ENCODE results near the gene EPC1. TPM values are rescaled to one million over a fixed set of nuclear protein-coding genes. Genes with fewer than 3 reads are reported as not detected.
"Not testable (repeated sequence)": the region's sequence is repeated elsewhere in the genome, so short reads cannot be mapped to it uniquely, and the experiment has no call there.

EPC1 gene
- polyA plus RNA-seq, 1 donor: 72.1 TPM

DNA sequence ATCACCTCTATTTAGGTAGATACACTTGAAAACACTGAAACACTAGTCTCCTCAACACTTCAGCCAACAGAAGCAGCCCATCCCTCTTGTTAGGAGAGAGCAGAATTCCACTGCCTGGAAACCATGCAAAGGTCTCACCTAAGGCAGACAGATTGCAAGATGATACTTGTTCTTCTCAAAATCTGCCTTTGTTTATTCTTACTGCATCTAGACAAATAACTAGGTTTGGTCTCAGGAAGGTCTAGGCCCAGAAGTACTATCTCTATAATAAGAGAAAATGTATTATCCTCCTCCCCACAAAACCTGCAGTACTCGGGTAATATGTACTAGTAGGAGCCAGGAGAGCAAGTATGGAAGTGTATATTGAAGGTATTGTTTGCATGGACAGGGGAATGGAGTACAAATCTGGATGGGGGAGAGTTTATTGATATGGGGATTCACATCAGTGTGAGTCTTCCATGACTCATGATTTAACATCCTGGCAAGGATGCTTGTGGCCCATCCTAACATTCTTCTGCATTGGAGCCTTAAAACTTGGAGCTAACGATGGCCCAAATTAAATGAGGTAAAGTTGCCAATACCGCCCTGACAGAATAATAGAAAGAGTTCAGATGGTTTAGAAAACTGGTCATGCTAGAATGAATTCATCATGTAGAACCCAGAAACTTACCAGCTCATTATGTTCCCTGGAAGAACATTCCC is 109.2 kb downstream of the EPC1 start:
- DNase-seq: no peak

DNA sequence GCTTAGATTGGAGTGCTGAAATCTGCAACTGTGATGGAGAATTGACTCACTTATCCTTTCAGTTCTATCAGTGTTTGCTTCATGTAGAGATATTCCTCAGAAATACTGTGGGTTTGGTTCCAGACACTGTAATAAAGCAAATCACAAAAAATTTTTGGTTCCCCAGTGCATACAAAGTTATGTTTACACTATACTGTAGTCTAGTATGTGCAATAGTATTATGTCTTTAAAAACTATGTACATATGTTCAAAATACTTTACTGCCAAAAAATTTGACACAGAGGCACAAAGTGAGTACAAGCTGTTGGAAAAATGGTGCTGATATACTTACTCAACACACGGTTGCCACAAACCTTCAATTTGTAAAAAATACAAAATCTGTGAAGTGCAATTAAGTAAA is 112.5 kb downstream of the EPC1 start:
- DNase-seq: no peak

DNA sequence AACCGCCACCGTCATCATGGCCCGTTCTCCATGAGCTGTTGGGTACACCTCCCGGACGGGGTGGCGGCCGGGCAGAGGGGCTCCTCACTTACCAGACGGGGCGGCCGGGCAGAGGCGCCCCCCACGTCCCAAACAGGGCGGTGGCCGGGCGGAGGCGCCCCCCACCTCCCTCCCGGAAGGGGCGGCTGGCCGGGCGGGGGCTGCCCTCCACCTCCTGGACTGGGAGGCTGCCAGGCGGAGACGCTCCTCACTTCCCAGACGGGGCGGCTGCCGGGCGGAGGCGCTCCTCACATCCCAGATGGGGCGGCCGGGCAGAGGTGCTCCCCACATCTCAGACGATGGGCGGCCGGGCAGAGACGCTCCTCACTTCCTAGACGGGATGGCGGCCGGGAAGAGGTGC is 113.6 kb downstream of the EPC1 start:
- DNase-seq: not testable (repeated sequence)

DNA sequence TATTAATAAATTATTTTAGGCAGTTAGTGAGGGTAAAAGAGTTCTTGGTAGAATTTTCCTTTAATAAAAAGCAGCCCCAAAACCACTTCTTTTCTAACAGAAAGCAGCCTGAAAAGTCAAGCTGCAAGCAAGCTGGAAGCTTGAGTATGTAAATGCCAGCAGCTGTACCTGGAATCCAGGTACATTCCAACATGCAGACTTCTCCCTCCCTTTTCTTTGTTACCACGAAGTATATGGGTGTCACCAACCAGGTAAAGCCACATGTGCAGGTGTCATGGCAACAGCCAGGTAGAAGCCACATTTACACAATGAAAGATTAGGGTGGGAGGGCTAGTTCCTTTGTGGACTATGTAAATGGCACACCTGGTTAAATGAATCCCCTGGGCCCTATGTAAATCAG is 114.6 kb downstream of the EPC1 start:
- DNase-seq: no peak

DNA sequence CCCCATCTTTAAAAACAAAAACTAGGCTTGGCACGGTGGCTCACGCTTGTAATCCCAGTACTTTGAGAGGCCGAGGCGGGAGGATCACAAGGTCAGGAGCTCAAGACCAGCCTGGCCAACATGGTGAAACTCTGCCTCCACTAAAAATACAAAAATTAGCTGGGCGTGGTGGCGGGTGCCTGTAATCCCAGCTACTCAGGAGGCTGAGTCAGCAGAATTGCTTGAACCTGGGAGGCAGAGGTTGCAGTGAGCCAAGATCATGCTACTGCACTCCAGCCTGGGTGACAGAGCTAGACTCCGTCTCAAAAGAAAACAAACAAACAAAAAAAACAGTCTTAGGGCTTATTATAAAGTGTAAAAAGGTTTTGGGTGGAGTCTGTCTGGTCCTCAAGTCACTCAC is 117.2 kb downstream of the EPC1 start:
- not testable (repeated sequence) for DNase-seq

DNA sequence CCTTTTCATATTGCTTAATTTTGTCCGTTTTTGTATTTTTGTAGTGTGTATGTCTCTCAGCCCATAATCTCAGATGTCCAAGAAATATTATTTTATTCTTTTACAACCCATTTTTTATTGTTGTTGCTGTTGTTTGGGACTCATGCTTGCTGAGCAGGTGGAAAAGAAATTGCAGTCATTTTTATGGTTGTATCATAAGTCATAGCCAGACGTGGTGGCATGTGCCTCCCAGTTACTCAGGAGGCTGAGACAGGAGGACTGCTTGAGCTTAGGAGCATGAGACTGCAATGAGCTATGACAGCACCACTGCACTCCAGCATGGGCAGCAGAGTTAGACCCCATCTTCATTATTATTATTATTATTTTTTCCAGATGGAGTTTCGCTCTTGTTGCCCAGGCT is 117.8 kb downstream of the EPC1 start:
- no peak for DNase-seq

DNA sequence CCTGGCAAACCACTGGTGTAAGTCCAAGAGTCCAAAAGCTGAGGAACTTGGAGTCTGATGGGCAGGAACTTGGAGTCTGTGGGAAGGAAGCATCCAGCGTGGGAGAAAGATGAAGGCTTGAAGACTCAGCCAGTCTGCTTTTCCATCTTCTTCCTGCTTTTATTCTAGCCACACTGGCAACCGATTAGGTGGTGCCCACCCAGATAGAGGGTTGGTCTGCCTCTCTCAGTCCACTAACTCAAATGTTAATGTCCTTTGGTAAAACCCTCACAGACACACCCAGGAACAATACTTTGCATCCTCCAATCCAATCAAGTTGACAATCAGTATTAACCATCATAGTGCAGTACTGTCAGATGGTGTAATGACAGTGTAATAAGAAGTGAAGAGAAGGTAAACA is 119.2 kb downstream of the EPC1 start:
- DNase-seq: no peak

DNA sequence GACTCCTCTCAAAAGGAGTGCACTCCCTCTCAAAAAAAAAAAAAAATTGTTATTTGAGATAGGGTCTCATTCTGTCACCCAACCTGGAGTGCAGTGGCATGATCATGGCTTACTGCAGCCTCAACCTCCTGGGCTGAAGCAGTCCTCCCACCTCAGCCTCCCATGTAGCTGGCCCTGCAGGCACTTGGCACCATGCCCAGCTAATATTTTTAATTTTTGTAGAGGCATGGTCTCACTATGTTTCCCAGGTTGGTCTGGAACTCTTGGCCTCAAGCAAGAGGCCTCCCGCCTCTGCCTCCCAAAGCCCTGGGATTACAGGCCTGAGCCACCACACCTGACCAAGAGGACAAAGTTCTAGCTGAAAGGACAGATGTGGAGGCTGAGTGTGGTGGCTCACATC is 120.3 kb downstream of the EPC1 start:
- DNase-seq: no peak

DNA sequence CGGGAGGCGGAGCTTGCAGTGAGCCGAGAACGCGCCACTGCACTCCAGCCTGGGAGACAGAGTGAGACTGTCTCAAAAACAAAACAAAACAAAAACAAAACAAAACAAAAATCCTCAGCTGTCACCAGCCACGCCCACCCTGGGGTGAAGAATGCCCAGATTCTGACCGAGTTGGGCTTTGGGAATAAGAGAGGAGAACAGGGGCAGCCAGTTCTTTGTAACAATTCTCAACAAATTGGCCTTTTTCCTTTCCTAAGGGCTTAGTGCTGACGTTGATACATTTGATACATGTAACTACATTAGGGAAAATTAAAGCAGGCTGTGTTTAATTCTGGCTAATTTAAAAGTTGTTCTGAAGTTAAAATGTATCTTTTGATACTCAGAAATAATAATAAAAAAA is 121.0 kb downstream of the EPC1 start:
- no peak for DNase-seq

DNA sequence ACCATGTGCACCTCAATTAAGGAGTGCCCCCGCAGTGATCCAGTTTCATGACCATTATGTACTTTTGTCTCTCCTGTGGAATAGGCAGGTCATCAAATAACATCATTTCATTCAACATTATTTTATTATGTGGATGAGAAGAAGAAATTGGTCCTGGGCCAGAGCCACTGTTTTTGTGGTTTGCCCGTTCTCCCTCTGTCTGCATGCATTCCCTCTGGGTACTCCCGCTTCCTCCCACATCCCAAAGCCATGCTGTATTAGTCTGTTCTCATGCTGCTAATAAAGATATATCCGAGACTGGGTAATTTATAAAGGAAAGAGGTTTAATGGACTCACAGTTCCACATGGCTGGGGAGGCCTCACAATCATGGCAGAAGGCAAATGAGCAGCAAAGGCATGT is 124.6 kb downstream of the EPC1 start:
- not testable (repeated sequence) for DNase-seq

DNA sequence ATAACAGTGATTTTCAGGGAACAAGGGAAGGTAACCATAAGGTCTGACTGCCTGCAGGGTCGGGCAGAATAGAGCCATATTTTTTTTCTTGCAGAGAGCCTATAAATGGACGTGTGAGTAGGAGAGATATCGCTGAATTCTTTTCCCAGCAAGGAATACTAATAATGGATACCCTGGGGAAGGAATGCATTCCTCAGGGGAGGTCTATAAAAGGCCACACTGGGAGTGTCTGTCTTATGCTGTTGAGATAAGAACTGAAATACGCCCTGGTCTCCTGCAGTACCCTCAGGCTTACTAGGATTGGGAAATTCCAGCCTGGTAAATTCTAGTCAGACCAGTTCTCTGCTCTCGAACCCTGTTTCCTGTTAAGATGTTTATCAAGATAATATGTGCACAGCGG is 127.8 kb downstream of the EPC1 start:
- not testable (repeated sequence) for DNase-seq

DNA sequence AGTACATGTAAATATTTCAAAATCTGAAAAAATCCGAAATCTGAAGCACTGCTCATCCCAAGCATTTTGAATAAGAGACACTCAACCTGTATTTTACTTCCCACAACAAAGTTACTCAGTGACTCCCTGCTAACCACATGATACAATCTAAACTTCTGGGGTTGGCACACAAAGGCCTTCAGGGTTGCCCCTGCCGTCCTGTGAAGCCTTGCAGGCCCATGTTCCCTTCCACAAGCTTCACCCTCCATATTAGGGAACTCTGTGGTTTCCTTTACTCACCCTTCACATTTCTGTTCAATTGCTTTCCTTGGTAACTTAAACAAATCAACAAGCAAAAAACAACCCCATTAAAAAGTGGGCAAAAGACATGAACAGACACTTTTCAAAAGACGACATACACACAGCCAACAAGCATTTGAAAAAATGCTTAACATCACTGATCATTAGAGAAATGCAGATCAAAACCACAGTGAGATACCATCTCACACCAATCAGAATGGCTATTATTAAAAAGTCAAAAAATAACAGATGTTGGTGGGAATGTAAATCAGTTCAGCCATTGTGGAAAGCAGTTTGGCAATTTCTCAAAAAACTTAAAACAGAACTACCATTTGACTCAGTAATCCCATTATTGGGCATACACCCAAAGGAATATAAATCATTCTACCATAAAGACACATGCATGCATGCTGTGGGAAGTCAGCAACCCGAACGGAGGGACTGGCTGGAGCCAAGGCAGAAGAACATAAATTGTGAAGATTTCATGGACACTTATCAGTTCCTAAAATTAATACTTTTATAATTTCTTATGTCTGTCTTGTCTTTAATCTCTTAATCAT is 128.5 kb downstream of the EPC1 start:
- not testable (repeated sequence) for DNase-seq

Other genes starting within 250 kb of the EPC1 start
- gene CCDC7, start 99.0 kb upstream of the EPC1 start, polyA plus RNA-seq (ENCODE audit: insufficient read length): 7.2 TPM